ENCODE results near the gene DMAC2. TPM values are rescaled to one million over a fixed set of nuclear protein-coding genes. Genes with fewer than 3 reads are reported as not detected.

DMAC2 gene
- total RNA-seq, 1 donor from 2014 or later, result 39.5 TPM

DNA sequence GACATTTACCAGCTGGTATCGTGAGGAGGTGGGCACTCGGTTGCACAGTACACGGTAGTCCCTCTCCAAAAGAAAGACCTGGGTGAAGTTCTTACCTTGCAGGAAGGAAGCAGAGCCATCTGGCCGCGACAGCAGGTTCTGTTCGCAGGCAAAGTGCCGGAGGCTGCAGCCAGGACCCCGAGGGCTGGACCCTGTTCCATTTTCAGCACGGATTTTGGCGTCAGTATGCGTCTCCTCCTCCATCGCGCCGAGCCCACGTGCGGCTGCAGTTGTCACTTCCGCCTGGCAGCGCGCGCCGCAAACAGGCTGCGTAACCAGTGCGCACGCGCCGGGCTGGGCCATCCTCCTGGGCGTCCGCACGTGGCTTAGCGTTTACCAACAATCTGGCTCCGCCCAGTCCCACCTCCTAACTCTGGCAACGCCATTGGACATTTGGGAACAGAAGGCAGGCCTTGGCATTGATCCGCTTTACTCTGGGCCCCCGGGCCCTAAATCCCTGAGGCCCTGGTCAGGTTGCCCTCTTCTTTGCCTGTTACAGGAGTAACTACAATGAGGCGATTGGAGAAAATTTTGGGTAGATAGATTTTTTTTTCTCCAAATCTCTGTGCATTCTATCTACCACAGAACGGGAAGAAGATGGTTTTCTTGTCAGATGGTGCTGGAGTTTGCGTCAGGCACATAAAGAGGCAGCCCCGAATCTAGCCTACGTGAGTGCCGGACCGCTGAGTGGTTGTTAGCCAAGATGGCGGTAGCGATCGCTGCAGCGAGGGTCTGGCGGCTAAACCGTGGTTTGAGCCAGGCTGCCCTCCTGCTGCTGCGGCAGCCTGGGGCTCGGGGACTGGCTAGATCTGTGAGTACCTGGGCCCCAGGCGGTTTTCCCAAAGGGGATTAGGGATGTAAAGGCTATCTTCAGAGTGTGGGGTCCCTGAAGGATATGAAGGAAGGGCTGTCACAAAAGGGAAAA lies 42.3 kb downstream of the DMAC2 start, which contains the start of the genes BCKDHA and EXOSC5:
Gene BCKDHA (plus strand): TSS at position 733 of the 964 bp plus-strand sequence. CDS start 10 bp downstream, at position 743.
Gene EXOSC5 (minus strand): TSS at position 274 of the 964 bp plus-strand sequence. CDS start 31 bp downstream, at position 243.
- TF ChIP-seq, protein P1, sequence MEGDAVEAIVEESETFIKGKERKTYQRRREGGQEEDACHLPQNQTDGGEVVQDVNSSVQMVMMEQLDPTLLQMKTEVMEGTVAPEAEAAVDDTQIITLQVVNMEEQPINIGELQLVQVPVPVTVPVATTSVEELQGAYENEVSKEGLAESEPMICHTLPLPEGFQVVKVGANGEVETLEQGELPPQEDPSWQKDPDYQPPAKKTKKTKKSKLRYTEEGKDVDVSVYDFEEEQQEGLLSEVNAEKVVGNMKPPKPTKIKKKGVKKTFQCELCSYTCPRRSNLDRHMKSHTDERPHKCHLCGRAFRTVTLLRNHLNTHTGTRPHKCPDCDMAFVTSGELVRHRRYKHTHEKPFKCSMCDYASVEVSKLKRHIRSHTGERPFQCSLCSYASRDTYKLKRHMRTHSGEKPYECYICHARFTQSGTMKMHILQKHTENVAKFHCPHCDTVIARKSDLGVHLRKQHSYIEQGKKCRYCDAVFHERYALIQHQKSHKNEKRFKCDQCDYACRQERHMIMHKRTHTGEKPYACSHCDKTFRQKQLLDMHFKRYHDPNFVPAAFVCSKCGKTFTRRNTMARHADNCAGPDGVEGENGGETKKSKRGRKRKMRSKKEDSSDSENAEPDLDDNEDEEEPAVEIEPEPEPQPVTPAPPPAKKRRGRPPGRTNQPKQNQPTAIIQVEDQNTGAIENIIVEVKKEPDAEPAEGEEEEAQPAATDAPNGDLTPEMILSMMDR (IDR thresholded peaks at IDR 0.05; ENCODE audit: insufficient read depth, low read length, severe bottlenecking), result no peak
- Histone ChIP-seq H3K36me3 (ENCODE audit: control insufficient read depth, insufficient read depth, low read length) (no peaks in the 10 kb centered on the region), H3K4me3 (ENCODE audit: low read depth, low read length) (peak within 1 kb of the TSS; percentile 88), H3K27me3 (ENCODE audit: control insufficient read depth, insufficient read depth, low read length) (no peaks in the 10 kb centered on the region)
- DNase-seq (ENCODE audit: low read depth), result peak; percentile 99
- peak; percentile 82 for FAIRE-seq

- FAIRE-seq (no peak), DNase-seq (ENCODE audit: low read depth) (no peak)
- peaks cover 13% of the 10 kb centered on the region for H3K36me3 ChIP-seq (ENCODE audit: control insufficient read depth, insufficient read depth, low read length)
- no peaks in the 10 kb centered on the region for H3K27me3 ChIP-seq (ENCODE audit: control insufficient read depth, insufficient read depth, low read length)
- no peak overlapping the region for H3K4me3 ChIP-seq (ENCODE audit: low read depth, low read length)
- TF ChIP-seq, protein P1 (IDR thresholded peaks at IDR 0.05; ENCODE audit: insufficient read depth, low read length, severe bottlenecking), result no peak
Observed at GRCh38 chr19:41395355-41395754, 44.4 kb downstream of the DMAC2 start.

DNA sequence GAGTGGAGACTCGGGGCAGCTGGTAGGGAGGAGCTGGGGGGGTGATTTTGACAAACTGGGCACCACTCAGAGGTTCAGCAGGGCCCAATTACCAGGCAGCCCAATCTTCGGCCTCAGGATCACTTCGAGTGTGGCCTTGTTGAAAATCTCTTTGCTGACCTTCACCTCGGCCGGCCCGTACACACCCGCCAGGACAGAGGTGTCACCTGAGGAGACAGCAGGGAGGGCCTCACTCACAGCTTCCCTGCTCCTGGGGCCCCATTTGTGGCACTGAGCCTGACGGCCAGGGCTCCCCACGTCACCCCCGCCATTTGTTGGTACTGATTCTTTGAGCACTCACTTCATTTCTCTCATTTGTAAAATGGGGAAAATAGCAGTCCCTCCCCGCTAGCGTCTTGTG lies 46.9 kb downstream of the DMAC2 start:
- TF ChIP-seq, protein P1 (IDR thresholded peaks at IDR 0.05; ENCODE audit: insufficient read depth, low read length, severe bottlenecking), result no peak
- DNase-seq (ENCODE audit: low read depth) (no peak), FAIRE-seq (no peak)
- Histone ChIP-seq H3K4me3 (ENCODE audit: low read depth, low read length) (no peak overlapping the region), H3K36me3 (ENCODE audit: control insufficient read depth, insufficient read depth, low read length) (peaks cover 16% of the 10 kb centered on the region), H3K27me3 (ENCODE audit: control insufficient read depth, insufficient read depth, low read length) (no peaks in the 10 kb centered on the region)

GRCh38 chr19:41391618-41392017 lies 48.1 kb downstream of the DMAC2 start:
- FAIRE-seq, result no peak
- TF ChIP-seq, protein P1 (IDR thresholded peaks at IDR 0.05; ENCODE audit: insufficient read depth, low read length, severe bottlenecking), result no peak
- H3K36me3 ChIP-seq (ENCODE audit: control insufficient read depth, insufficient read depth, low read length), result peaks cover 16% of the 10 kb centered on the region
- H3K27me3 ChIP-seq (ENCODE audit: control insufficient read depth, insufficient read depth, low read length), result no peaks in the 10 kb centered on the region
- H3K4me3 ChIP-seq (ENCODE audit: low read depth, low read length), result no peak overlapping the region
- DNase-seq (ENCODE audit: low read depth), result no peak

DNA sequence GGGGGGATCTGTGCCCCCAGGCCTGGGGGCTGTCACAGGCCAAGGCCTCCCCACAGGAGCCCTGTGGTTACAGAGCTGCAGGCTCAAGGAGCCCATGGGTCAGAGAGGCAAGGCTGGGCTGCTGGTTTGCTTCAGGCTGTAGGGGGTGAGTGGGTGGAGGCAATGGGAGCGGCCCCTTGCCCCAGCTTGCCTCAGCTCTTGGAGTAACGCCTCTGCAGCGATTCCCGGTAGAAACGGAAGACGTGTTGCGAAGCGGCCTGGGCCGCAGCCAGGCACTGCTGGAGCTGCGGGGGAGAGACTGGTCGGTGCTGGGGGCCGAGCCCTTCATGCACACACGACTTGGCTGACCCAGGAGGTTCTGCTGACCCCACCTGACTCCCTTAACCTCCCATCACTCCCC lies 53.3 kb downstream of the DMAC2 start:
- peak; percentile 59 for DNase-seq (ENCODE audit: low read depth)
- FAIRE-seq, result no peak
- H3K36me3 ChIP-seq (ENCODE audit: control insufficient read depth, insufficient read depth, low read length), result peaks cover 12% of the 10 kb centered on the region

More for the DNA sequence above, 53.3 kb downstream of the DMAC2 start:
- TF ChIP-seq, protein P1 (IDR thresholded peaks at IDR 0.05; ENCODE audit: insufficient read depth, low read length, severe bottlenecking), result no peak
- no peaks in the 10 kb centered on the region for H3K27me3 ChIP-seq (ENCODE audit: control insufficient read depth, insufficient read depth, low read length)
- no peak overlapping the region for H3K4me3 ChIP-seq (ENCODE audit: low read depth, low read length)

Measured in bronchial epithelial cell (primary cell).